GM12891 (cell line): ENCODE data around the gene MEGF8.

Source experiments
- PAX5 ChIP-seq: IDR thresholded peaks from 2 replicates; pipeline ENCODE4 v1.6.1; 2011; ENCODE audit warnings: low read length, moderate library complexity, mild to moderate bottlenecking; ENCODE audit not compliant: insufficient read depth, severe bottlenecking
- POLR2A ChIP-seq: IDR thresholded peaks from 2 replicates; pipeline ENCODE4 v1.6.1; 2011; ENCODE audit warnings: low read depth, low read length, control low read depth
- POLR2AphosphoS5 ChIP-seq: IDR thresholded peaks from 2 replicates; pipeline ENCODE4 v1.6.1; 2011; ENCODE audit warnings: low read depth, low read length, control low read depth
- POU2F2 ChIP-seq: IDR thresholded peaks from 2 replicates; pipeline ENCODE4 v1.6.1; 2011; ENCODE audit warnings: low read depth, mild to moderate bottlenecking, control low read depth, low read length, moderate library complexity
- SPI1 ChIP-seq: IDR thresholded peaks from 2 replicates; pipeline ENCODE4 v1.6.1; 2011; ENCODE audit warnings: low read depth, low read length, control low read depth
- TAF1 ChIP-seq: IDR thresholded peaks from 2 replicates; pipeline ENCODE4 v1.6.1; 2011; ENCODE audit warnings: low read depth, low read length, control low read depth

DNA sequence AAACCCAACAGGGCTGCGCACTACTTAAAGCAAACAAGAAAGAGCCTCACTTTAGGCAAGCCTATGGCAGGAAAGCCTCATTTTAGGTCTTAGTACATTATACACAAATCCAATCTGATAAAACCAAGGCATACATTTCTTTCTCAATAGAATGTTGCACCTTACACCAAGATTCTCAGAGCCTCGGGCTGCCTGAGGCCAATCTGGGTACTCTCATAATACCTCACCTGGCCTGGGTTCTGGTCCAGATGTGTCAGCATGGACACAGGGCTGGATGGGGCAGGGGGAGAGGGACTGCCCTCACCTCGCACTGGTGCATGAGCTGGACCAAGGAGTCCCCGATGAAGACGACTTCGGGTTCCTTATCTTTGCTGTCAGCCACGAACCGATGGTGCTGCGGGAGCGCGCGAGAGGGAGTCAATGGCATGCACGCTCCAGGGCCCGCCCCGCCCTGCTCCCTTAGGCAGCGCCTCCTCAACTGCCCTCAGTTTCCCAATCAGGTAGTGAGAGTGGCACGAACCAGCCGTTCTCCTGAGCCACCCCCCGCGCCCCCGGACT lies 23.7 kb upstream of the MEGF8 start, which contains the start of gene PRR19:
- TF ChIP-seq SPI1 (no peak), POLR2AphosphoS5 (no peak), POLR2A (no peak), TAF1 (no peak), POU2F2 (no peak), PAX5 (no peak)
